ENCODE results near the gene NDUFB5.
A peak's percentile ranks its signal among the peaks of the same experiment; 100 is the strongest.

Gene NDUFB5

GRCh38 chr3:179604321-179605078 is at the start of gene NDUFB5, which contains the start of gene MRPL47:
NDUFB5 (plus strand) TSS chr3:179604794; CDS start chr3:179604816, 22 bp downstream.
MRPL47 (minus strand) TSS chr3:179604638; CDS start chr3:179604624, 14 bp downstream.
- peak; percentile 90 for DNase-seq (ENCODE audit: low read depth, low spot score)

DNA sequence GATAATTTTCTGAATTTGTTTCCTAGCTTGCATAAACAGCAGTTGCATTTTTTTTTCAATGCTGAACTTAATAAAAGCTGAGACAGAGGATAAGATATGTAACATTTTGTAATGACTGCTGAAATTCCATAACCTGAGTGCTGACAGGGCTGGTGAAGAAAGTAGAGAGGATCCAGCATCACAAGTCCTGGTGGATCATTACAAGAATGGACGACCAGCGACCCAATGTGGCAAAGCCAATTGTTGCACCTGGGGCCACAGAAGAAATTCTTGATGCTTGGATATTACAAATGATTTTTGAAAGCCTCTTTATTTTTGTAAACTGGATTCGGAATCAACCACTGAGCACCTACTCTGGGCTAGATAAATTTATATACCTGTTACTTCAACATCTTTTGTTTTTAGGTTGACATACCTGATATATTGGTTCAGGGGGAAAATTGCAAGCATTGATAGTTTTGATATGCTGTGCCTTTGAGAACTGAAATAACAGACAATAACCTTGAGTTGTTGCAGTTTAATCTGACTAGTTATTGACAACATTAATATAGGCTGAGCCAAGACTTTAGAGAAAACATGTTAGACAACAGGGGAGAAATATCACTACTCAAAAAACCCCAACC is 45.7 kb upstream of the NDUFB5 start:
- DNase-seq (ENCODE audit: low read depth, low spot score): peak; percentile 45

GRCh38 chr3:179560791-179561190 is 43.8 kb upstream of the NDUFB5 start:
- DNase-seq (ENCODE audit: low read depth, low spot score): no peak

- peak; percentile 99 for DNase-seq (ENCODE audit: low read depth, low spot score)
These were observed 41.9 kb upstream of the NDUFB5 start, which contains the start of gene ACTL6A for GRCh38 chr3:179562591-179563270. ACTL6A (plus strand) TSS chr3:179562926; CDS start chr3:179563093, 167 bp downstream.

DNA sequence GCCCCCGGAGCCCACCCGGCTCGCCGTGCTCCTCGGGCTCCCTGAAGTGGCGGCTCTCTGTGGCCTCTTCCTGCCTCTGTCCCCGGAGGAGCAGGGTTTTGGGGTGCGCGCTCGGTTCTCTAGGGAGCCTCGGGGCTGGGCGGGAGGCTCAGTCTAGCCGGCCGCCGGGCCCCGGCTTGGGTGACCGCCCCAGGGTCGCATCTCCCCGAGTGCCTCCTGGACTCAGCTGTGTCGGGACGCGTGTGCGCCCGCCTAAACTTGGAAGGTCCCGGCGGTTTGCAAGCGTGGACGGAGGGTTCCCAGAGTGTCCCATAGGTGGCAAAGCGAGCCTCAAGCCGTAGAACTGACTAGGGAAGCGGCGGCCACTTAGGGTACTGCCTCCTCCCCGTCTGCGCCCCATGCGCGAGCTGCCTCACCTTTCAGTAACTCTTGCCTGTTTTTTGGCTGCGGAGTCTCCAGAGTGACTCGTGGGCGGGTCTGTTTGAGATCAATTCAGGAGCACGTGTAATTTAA is 41.3 kb upstream of the NDUFB5 start:
- DNase-seq (ENCODE audit: low read depth, low spot score): peak; percentile 17

- DNase-seq (ENCODE audit: low read depth, low spot score): no peak
These were observed 39.1 kb upstream of the NDUFB5 start for GRCh38 chr3:179565496-179565895.

- DNase-seq (ENCODE audit: low read depth, low spot score): no peak
These were observed 23.6 kb upstream of the NDUFB5 start for GRCh38 chr3:179580992-179581391.

DNA sequence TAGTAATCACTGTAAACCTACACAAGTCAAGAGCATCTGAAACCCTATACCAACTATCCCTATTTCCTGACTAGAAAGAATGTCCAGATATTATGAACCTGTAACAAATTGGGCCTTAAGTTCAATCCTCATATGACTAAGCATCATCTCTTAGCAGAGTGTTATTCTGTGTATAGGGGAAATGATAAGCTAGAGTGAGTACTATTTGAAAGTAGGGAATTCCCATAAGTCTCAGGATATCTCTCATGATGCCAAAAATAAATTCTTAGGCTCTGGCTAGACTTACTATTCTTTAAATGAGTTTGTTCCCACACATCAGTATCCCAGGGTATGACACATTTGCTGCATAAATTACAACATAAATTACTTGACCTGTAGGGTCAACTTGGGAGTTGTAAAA is 15.5 kb upstream of the NDUFB5 start:
- no peak for DNase-seq (ENCODE audit: low read depth, low spot score)

DNA sequence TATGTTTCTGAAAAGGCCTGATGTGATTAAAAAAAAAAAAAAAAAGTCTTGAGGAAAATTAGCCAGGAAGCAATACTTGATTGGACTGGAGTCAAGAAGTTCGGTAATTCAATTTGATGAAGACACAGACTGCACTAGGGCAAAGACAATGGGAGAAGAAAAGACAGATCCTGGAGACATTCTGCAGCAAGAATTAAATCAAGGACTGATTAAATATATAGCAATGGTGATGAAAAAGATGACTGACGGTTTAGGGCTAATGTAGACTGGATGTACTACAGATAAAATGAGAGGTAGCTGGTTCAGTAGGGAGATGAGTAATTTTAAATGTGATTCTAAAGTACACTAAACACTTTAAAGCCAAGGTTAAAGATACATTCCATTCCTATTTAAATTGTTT is 13.9 kb upstream of the NDUFB5 start:
- no peak for DNase-seq (ENCODE audit: low read depth, low spot score)

DNA sequence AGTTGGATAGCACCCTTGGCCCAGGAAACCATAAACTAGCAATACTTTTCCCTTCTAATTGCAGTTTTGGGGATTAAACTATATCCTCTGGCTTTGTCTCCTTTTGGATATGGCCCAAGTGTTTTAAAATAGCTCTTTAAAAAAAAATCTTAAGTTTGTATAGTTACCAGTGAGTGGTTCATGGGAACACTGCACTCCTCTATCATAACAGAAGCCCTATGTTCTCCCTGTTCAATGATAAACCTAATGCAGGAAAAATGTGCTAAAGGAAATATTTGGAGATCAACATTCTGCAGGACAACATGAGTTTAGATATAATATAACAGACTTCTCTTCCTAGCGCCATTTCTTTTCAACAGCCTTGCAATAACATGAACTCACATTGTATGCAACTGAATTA is 13.3 kb upstream of the NDUFB5 start:
- no peak for DNase-seq (ENCODE audit: low read depth, low spot score)

DNA sequence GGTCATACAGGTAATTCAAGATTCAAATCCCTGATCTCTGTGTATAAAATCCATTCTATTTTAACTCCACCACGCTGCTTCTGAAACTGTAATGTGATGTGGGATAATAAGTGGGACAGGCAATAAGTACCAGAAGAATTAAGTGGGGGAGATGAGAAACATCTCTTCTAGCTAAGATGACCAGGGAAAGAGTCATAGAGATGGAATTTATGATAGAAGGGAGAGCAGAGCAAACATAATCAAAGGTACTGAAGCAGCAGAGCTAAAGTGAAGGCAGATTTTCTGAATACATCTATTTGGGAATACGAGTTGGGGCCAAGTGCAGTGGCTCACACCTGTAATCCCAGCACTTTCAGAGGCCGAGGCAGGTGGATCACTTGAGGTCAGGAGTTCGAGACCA is 5.1 kb upstream of the NDUFB5 start:
- no peak for DNase-seq (ENCODE audit: low read depth, low spot score)

GRCh38 chr3:179603321-179603720 is 1.3 kb upstream of the NDUFB5 start:
- no peak for DNase-seq (ENCODE audit: low read depth, low spot score)

- DNase-seq (ENCODE audit: low read depth, low spot score): no peak
These were observed 763 bp upstream of the NDUFB5 start for GRCh38 chr3:179603831-179604230.

DNA sequence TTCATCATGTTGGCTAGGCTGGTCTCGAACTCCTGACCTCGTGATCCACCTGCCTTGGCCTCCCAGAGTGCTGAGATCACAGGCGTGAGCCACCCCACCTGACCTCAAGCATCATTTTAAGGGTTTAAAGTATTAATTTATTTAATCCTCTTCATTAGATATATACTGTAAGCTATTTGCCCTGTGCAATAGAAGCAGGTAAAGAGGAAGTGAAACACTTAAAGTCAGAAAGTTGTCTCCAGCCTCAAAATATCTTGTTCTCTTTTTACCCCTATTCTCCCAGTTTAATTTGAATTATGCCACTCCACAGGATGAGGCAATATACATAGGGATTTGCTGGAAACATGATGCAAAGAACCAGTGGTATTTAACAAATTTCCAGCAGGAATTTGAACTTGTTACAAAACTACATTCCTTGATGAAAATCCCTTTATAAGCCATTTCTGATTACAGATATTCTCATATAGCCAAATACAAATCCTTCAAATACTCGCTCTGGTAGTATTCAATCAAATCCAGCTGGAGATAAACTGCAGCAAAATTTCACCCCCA is 2.0 kb downstream of the NDUFB5 start:
- DNase-seq (ENCODE audit: low read depth, low spot score): no peak

DNA sequence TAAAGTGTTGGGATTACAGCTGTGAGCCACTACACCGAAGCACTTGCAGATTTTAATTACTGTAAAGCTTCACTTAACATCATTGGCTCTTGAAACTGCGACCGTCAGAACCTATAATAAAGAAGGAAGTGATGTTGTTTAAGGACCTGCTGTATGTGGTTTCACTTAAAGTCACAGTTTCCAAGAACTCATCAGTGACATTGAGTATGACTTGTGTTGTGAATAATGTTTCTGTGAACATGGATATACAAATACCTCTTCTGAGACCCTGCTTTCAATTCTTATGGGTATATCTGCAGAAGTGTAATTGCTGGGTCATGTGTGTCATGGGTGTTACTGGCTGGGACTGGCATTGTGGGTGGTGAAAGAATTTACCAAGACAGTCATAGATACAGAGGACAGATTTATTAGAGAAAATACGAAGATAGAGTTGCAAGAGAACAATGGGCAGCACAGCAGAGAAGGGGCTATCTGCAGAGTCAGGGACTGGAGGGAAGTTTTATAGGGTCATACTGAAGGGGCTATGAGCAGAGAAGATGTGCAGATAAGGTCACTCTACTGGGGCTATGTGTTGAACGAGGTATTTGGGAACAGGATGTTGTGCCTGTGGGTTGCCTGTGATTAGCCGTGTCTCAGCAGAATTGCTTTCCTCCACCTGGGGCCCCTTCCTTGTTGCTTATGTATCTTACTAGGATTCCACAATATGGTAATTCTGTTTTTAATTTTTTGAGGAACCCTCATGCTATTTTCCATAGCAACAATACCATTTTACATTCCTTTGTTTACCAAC is 4.5 kb downstream of the NDUFB5 start:
- DNase-seq (ENCODE audit: low read depth, low spot score): no peak

GRCh38 chr3:179610066-179610465 is 5.5 kb downstream of the NDUFB5 start:
- no peak for DNase-seq (ENCODE audit: low read depth, low spot score)

DNA sequence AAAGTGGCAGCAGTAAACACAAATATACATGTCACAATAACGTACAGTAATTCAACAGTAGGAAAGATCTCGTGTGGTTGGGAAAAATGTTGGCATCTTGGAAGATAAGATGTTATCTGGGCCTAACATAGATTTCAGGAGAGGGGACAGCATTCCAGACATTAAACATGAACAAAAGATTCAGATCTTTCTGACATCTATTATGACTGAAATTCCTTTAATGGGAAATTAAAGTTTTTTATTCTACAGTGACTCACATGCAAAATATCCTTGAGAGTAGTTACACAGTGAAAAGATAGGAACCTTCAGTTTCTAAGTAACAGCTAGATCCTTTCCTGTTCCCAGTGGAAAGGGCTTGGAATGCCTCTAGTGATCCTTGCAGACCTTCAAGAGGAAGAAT is 9.2 kb downstream of the NDUFB5 start:
- DNase-seq (ENCODE audit: low read depth, low spot score): no peak

- DNase-seq (ENCODE audit: low read depth, low spot score): no peak
These were observed 11.0 kb downstream of the NDUFB5 start for GRCh38 chr3:179615458-179616173.

- DNase-seq (ENCODE audit: low read depth, low spot score): no peak
These were observed 17.4 kb downstream of the NDUFB5 start for GRCh38 chr3:179622023-179622422.

DNA sequence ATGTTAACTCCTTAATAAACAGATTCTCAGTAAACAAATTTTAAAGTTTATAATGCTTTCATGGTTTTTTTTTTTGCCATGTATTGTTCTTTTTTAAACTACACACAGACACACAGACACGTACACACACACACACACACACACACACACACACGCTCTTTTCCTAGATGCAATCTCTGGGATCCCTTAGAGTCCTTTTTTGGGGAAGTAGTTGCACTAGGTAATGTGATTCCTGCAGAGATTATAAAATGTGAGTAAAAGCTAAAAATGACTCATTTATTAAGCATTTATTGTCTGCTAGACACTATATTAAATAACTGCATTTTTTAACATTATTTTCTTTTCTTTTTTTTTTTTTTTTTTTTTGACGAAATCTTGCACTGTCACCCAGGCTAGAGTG is 19.9 kb downstream of the NDUFB5 start:
- DNase-seq (ENCODE audit: low read depth, low spot score): no peak

All from smooth muscle cell of the brain vasculature (primary cell).